Activated gamma-delta T cell (primary cell): ENCODE data around the gene ZNF654.
A peak's percentile ranks its signal among the peaks of the same experiment; 100 is the strongest.
"Not testable (repeated sequence)": the region's sequence is repeated elsewhere in the genome, so short reads cannot be mapped to it uniquely, and the experiment has no call there.

Experiments used
- DNase-seq: peaks from one replicate; lab custom pipeline; 2025; lab: John Stamatoyannopoulos, UW

The ZNF654 gene

DNA sequence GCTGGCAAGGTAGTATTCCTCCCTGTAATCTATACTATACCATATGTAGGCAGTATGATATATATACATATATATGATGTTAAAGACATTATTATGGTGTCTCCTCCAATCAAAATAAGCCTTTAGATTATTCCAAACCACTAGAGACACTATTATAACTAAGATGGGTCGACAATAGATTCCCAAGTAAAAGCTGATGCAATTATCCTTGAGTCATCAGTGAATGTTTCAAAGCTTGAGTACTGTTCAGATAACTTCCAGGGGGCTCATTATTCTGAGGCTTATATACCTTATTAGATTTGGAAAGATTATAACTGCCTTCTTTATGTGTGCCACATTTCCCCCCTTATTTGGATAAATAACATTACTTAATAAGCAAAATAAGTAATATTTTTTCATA is 78.8 kb downstream of the ZNF654 start:
- no peak for DNase-seq

DNA sequence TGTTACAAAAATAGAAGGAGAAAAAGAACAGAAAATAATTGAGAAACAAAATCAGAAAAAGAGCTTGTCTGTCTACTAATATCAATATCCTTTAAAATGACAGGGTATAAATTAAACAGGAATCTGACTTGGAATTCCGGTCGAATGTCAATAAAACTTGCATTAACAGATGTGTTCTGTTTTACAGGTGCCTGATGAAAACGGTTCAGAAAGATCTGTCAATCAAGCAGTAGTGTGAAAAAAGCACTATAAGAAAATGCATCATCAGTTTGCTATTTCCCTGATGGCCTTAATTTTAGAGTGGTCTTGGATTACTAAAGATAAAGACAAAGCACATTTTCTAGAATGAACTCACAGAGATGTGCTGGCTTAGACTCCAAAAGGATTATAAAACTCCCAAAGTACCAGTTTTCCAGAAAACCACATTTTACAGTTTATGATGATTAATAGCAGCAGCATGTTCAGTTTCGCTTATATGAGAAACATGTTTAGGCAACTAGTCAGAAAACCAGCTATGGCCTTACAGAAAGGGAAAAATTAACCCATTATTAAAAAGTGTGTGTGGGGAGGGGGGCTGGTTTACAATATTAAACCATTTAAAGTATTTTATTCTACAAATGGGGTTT is 82.5 kb downstream of the ZNF654 start:
- no peak for DNase-seq

DNA sequence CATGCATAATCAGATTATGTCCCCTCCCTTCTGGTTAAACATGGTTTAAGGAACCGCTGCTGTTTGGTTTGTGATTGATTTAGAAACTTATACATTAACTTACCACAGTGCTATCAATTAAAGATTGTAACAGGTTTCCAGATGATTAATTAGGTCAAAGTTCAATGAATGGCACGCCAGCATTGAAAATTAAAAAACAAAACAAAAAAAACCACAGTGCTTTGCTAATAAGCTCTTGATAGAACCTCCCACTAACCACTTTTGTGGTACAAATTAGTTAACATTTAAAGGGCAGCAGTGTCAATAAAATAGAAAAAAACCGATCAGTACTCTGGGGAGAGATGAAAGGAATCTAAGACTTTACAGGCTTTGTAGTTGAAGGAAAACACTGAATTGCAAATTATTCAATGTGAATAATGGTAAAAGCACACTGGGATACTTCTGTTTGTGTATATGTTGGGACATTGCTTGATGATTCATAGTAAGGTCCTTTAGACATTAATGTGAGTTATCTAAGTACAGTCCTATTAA is 83.1 kb downstream of the ZNF654 start:
- DNase-seq = no peak

DNA sequence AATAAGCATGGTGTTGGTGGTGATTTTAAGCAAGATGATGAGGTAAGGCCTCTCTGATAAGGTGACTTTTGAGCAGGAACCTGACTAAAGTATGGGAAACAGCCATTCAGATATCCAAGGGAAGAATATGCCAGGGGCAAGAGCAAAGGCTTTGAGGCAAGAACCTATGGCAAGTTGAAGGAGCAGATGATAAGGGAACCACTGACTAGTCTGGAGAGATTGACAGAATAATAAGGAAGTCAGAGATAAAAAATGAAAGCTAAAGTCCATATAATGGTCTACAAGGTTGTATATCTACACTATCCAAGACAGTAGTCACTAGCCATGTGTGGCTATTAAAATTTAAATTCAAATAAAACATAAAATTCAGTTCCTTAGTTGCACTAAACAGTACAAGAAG is 88.2 kb downstream of the ZNF654 start:
- no peak for DNase-seq

DNA sequence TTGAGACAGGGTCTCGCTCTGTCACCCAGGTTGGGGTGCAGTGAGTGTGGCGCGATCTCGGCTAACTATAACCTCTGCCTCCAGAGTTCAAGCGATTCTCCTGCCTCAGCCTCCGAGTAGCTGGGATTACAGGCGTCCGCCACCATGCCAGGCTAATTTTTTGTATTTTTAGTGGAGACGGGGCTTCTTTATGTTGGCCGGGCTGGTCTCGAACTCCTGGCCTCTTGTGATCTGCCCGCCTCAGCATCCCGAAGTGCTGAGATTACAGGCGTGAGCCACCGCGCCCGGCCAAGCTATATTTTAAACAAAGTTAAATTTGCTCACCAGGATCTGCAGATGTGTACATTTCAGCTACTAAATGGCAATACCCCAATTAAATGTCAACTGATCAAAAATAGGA is 89.6 kb downstream of the ZNF654 start:
- no peak for DNase-seq

DNA sequence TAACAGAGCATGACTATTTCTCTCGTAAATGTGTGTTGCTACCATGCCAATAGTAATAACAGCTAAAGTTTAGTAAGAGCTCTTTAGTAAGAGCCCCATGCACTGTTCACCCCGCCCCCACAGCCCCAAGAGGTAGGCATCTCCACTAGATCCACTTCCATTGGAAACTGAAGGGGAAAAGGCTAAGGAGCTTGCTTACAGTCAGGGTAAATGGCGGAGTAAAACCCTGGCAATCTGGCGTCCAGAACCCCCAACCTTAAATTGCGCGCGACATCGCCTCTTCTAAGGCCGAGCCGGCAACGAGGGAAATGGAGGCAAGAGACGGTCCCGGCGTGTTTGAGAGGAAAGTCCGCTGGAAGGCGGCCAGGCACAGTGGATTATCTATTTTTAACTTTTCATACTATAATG is 90.0 kb downstream of the ZNF654 start:
- DNase-seq = no peak

DNA sequence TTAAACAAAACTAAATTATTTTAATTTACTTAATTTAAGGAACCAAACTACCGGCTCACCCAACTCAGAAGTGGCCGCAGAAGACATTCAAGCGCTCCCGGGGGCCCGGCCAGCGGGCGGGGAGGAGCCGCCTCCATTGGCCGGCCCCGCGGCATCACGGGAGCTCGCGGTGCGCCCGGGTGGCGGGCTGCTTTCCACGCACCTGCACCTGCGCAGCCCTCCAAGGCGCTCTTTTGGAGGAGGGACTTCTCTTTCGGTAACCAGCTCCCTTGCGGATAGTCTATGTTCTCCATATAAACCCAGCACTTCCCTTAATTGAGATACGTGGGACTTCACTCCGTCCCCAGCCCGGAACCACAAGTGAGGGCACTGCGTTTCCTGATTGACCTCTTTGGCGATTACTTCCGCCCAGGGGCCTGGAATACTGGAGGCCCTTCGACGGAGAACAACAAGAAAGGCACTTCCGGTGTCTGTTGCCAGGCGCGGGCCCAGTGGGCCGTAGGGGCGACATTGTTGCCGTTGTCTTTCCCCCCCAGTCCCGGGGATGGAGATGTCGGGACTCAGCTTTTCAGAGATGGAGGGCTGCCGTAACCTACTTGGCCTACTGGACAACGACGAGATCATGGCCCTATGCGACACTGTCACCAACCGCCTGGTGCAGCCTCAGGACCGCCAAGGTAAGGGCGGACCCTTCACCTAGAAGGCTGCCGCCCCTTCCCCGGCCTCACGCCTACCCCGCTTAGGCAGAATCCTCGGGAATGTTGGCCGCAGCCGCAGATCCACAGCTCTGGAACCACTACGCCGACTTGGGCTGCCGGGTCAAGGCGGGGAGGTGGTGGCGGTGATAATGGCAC is 90.7 kb downstream of the ZNF654 start, which contains the start of gene C3orf38:
Gene C3orf38, plus strand, starts transcription at position 451 of the 854 bp plus-strand sequence. Its CDS starts 94 bp downstream, at position 545.
- peak; percentile 66 for DNase-seq

DNA sequence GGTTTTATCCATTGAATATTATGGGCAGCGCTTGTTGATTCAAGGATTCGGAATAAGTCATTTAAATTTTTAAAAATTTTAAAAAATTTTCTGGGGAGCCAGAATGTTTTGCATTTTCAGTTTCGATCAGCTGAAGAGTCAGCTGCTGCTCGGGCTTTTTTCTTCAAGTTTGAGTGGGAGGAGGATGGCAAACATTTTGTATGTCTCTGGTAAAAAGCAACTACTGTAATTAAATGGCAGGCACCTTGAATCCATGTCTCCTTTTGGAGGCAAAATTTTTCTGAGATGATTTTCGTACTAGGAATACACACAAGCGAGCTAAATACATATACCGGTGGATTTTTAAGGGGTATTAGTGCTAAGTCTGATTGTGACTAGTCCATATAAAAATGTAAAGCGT is 91.3 kb downstream of the ZNF654 start:
- no peak for DNase-seq

DNA sequence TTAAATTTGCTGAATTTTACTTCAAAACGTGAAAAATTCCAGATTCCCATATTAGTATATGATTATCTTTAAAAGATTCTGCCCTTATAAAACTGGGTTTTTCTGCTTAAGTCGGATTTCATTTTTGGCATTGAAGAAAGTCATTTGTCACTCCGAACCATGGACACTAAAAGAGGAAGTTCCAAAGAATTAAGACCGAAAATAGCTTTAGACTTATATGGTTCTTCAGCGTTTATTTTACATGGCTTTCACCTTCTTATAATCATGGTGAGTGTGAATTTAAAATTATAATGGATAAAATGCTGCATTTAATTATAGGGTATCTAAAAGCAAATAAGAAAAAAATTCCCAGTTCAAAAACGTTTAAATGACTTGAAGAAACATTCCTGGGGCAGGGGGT is 91.8 kb downstream of the ZNF654 start:
- DNase-seq = no peak

DNA sequence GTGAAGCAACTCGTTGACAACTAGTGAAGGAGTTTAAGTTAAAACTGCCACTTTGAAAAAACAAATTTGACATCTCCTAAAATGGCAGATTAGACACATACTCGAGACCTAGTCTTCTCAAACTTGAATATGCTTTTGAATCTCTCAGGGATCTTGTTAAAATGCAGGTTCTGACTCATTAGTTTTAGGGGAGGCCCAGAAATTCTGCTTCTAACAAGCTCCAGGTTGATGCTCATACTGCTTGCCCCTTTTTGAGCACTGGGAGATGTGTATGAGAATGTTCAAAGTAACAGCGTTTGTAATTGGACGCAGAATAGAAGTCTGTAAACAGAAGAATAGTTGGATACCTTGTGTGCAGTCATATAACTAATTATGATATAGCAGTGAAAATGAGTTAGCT is 92.3 kb downstream of the ZNF654 start:
- no peak for DNase-seq

DNA sequence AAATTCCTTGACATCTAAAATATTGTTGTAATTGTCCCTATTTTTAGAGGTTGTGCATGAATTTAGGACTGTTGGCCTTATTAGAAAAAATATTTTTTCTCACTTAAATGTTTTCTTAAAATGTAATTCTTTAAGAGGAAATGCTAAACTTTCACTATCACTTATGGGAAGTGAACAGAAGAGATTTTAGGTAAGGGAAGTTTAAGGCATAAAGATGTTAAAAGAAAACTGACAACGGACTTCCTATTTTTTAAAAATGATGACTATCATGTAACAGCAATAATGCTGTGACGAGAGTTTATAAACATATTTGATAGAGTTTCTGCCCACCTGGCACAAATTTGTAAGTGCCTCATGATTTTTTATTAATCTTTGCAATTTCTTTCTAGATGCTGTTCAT is 93.8 kb downstream of the ZNF654 start:
- DNase-seq = no peak

DNA sequence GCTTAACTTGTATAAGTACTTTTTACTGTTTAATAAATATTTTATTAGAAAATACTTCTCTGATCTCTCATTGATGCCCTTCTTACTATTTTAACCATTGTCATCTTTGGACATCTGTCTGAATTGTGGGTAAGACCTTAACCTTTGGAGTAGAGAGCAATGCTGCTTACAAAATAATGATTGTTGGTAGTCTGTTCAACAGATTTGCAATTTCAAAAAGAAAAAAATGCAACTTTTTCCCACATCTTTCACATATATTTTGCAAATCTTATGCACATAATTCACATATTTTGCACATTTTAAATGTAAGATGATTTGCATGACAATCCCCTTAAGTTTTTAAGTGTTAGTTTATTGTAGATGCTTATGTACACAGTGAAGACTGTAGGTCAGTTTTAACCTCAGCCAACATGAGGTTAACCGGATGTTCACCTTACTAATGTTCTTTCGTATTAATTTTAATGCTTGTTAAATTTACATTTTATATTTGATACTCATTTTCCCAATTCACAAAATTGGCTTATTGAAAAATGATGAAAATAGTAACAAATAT is 107.4 kb downstream of the ZNF654 start:
- DNase-seq = no peak

DNA sequence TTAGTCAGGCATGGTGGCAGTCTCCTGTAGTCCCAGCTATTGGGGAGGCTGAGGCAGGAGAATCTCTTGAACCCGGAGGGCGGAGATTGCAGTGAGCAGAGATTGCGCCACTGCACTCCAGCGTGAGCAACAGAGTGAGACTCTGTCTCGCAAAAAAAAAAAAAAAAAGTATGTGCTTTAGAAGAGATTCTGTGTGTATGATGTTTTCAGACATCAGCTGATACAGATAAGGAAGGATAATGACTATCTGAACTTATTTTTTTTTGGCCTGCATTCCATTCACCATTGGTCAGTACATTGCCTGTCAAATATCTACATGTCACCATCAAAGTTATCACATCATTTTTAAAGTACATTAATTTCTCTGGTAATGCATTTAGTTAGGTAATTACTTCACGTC is 108.1 kb downstream of the ZNF654 start:
- no peak for DNase-seq

DNA sequence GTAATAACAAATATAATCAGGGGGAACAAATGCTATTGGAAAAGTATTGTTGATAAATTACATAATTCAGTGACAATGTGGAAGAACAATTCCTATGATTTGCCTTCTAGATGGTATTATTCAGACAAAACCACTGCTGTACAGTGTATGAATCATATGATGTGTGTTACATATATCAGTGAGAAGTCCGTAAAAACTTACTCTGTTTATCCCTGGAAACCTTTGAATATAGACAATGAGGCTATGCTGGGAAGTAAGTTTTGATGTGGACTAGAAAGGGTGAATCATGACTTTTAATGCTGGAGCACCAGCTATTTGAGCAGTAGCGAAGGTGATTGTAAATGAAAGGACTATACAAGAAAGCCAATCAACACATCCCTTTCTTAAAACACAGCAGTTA is 108.6 kb downstream of the ZNF654 start:
- no peak for DNase-seq

DNA sequence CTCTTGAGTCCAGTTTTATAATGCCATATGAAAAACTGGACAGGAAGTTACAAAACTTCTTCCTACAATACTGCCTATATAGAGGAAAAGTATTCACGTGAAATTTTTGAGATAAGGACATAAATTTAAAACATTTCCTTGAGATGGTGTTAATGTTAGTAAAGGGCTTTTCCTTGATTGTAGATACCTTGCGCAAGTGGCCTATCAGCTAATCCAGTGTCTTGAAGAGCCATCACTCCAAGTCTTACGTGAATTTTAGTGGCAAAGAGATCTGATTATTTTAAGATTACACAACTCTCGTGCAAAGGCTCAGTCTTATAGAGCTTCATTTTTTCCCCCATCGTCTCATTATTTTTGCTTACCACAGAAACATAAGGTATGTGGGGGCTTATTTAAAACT is 109.1 kb downstream of the ZNF654 start:
- DNase-seq = no peak

DNA sequence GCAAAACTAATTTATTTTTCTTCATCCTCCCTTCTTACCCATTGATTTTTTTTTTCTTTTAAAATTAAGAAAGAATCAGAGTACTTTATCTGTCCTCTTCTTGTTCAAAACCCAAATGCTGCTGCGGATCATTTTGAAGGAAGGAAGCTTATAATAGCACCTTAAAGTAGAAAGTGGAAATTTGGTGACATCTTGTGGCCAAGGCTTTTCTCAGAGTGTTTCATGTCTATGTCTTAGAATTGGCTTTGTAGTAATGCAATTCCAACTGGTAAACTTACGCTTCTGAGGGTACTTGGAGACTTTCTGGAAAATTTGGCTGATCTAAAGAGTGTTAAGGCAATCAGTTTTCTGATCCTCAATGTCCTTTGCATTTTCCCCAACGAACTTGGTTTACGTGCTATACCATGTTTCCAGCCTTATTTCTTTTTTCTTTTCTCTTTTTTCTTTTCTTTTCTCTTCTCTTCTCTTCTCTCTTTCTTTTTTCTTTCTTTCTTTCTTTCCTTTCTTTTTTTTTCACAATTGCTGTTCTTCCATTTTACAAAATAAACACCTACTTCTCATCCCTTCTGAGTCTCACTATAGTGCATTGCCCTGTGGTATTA is 121.4 kb downstream of the ZNF654 start:
- no peak for DNase-seq

DNA sequence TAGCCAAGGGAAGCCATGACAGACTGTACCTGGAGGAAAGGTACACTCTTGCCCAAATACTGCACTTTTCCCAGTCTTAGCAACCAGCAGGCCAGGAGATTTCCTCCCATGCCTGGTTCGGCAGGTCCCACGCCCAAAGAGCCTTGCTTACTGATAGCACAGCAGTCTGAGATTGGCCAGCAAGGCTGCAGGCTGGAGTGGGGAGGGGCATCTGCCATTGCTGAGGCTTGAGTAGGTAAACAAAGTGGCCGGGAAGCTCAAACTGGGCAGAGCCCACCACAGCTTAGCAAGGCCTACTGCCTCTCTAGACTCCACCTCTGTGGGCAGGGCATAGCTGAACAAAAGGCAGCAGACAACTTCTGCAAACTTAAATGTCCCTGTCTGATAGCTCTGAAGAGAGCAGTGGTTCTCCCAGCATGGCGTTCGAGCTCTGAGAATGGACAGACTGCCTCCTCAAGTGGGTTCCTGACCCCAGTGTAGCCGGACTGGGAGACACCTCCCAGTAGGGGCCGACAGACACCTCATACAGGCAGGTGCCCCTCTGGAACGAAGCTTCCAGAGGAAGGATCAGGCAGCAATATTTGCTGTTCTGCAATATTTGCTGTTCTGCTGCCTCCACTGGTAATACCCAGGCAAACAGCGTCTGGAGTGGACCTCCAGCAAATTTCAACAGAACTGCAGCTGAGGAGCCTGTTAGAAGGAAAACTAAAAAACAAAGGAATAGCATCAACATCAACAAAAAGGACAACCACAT is 123.3 kb downstream of the ZNF654 start:
- not testable (repeated sequence) for DNase-seq

DNA sequence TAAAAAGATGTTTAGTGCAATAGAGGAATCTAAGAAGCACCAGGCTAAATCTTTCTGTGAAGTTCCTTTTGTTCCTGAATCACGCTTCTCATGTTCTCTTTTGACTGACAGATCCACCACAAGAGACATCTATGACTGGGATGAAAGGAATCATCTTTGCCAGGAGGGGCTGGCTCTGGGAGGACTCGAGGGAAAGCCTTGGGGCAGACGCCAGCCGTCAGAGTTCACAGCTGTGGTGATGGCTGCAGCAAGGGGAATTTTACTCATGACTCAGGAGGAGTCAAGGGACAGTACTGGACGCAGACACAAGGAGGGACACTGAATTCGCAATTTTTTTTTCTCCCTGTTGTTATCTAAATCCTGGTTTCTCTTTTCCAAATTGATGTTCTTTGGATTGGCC is 129.4 kb downstream of the ZNF654 start:
- DNase-seq = no peak

DNA sequence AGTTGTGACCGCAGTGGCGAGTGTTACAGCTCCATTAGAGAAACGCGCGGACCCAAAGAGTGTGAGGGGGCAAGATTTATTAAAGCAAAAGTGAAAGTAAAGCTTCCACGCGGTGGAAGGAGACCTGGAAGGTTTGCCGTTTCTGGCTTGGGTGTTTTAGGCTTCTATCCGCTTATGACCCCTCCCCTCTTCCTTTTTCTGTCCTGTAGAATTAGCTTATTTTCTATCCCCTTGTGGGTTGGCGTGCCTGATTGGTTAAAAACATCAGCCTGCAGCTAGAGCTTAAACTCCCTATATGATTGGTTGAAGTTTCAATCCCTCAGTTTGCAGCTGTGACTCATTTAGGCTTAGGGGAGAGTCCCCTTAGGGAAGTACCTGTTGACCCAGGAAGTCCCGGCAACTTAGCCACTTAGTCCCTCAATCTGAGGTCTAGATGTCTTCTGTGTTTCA is 130.3 kb downstream of the ZNF654 start:
- no peak for DNase-seq

DNA sequence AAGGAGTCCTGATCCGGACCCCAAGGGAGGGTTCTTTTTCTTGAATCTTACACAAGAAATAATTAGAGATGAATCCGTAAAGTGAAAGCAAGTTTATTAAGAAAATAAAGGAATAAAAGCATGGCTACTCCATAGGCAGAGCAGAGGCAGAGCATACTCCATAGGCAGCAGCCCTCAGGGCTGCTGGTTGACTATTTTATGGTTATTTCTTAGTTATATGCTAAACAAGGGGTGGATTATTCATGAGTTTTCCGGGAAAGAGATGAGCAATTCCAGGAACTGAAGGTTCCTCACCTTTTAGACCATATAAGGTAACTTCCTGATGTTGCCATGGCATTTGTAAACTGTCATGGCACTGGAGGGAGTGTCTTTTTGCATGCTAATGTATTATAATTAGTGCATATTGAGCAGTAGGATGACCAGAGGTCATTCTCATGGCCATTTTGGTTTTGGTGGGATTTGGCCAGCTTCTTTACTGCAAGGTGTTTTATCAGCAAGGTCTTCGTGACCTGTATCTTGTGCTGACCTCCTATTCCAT is 132.9 kb downstream of the ZNF654 start:
- no peak for DNase-seq

DNA sequence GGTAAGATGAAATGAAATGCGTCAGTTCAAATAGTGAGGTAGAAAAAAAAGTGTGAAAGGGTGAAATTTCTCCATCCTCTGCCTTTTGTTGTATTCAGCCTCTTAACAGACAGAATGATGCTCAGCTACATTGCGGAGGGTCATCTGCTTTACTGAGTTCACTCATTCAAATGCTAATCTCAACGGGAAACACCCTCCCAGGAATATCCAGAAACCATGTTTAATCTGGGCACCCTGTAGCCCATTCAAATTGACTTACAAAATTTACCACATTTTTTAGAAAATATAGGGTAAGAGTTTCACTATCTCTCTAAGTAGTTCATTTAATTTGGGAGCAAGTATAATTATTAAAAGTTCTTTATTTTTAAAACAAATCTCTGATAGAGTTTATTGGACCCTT is 133.6 kb downstream of the ZNF654 start:
- no peak for DNase-seq
